Body of pancreas (tissue), 4 donors: ENCODE data around the gene PSMB4.

Source experiments
- POLR2A ChIP-seq, 3 donors: fragments of 450-650 bp; IDR thresholded peaks; one replicate each; pipeline ENCODE4 v1.6.1; 2016; ENCODE audit warnings: antibody characterized with exemption in 3 of 3, mild to moderate bottlenecking in 2 of 3
- TF ChIP-seq, protein P1 (sequence below), 7 experiments: fragments of 450-650 bp in 4 of 7; fragments of 200-600 bp in 3 of 7; sonication (generic) in 3 of 7; IDR thresholded peaks; one replicate each; pipeline ENCODE4 v1.5.1; 2016 to 2019; ENCODE audit warnings: antibody characterized with exemption in 7 of 7

- TF ChIP-seq, protein P1, sequence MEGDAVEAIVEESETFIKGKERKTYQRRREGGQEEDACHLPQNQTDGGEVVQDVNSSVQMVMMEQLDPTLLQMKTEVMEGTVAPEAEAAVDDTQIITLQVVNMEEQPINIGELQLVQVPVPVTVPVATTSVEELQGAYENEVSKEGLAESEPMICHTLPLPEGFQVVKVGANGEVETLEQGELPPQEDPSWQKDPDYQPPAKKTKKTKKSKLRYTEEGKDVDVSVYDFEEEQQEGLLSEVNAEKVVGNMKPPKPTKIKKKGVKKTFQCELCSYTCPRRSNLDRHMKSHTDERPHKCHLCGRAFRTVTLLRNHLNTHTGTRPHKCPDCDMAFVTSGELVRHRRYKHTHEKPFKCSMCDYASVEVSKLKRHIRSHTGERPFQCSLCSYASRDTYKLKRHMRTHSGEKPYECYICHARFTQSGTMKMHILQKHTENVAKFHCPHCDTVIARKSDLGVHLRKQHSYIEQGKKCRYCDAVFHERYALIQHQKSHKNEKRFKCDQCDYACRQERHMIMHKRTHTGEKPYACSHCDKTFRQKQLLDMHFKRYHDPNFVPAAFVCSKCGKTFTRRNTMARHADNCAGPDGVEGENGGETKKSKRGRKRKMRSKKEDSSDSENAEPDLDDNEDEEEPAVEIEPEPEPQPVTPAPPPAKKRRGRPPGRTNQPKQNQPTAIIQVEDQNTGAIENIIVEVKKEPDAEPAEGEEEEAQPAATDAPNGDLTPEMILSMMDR (IDR thresholded peaks at IDR 0.05): no peak
- TF ChIP-seq POLR2A (IDR thresholded peaks at IDR 0.05): no peak
Observed at GRCh38 chr1:151386002-151386401, 13.4 kb upstream of the PSMB4 start.
